ENCODE measurements around the gene PLD4.

DNA sequence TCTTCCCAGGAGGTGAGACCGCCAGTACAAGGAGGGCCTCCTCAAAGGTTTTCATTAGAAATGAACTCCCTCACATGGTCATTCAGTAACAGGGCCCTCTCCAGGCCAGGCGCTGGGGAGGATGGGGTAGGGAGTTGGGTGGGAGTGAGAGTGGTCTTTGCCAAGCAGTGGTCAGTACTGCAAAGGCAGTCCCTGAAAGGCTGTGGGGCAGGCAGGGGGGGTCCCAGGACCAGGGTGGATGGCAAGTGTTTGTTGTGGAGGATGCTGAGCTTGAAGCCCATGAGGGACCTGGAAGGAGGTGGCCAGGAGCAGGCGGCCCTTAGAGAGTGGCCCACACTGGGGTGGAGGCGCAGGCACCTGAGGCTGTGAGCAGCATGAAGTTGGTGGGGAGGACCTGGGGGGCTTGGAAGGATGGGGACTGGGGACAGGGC, 33.5 kb upstream of the PLD4 start:
- TF ChIP-seq POLR2A (IDR thresholded peaks at IDR 0.05; ENCODE audit: low read depth, low read length): no peak
- no peak for TF ChIP-seq POLR2AphosphoS5 (IDR thresholded peaks at IDR 0.05; ENCODE audit: low read depth, low read length)
- TF ChIP-seq TAF1 (IDR thresholded peaks at IDR 0.05; ENCODE audit: low read depth, low read length): no peak
- TF ChIP-seq SPI1 (IDR thresholded peaks at IDR 0.05; ENCODE audit: low read depth, low read length): no peak
- TF ChIP-seq POU2F2 (IDR thresholded peaks at IDR 0.05; ENCODE audit: low read depth, low read length): no peak
- no peak for TF ChIP-seq PAX5 (IDR thresholded peaks at IDR 0.05; ENCODE audit: insufficient read depth, low read length, severe bottlenecking)

Measured in GM12891 (cell line).